Caco-2 (cell line): ENCODE results near the gene PPL. TPM values are rescaled to one million over a fixed set of nuclear protein-coding genes. Genes with fewer than 3 reads are reported as not detected.
A peak's percentile ranks its signal among the peaks of the same experiment; 100 is the strongest.

Experiments used
- BruUV-seq: library from RNA; stranded (reverse); fragments of 400-500 nt; replicated peaks from 2 replicates; lab custom pipeline; 2021; lab: Mats Ljungman, UMichigan
- CTCF ChIA-PET: fragments of 300-600 bp; sonication (Branson Sonifier 250); formaldehyde crosslinking; loops from one replicate; lab custom pipeline; 2022; ENCODE audit warnings: antibody characterized with exemption; lab: Charles Lee
- POLR2A ChIA-PET: fragments of 300-600 bp; sonication (Branson Sonifier 250); formaldehyde crosslinking; loops from one replicate; lab custom pipeline; 2022; ENCODE audit warnings: antibody characterized with exemption; lab: Charles Lee
- DNase-seq, 2 experiments: peaks; one replicate each; pipeline versions ENCODE4 v3.0.0 to v3.0.0-alpha.2; 2020 to 2022
- H3K27me3 ChIP-seq: replicated peaks from 2 replicates; pipeline ENCODE4 v1.6.0; 2011; ENCODE audit warnings: low read length; ENCODE audit not compliant: control insufficient read depth, insufficient read depth
- H3K36me3 ChIP-seq: 2 replicates; pipeline ENCODE4 v1.5.1; 2011; ENCODE audit warnings: low read length; ENCODE audit not compliant: control insufficient read depth, insufficient read depth
- H3K4me1 ChIP-seq: fragments of 250-450 bp; sonication (Bioruptor Pico); 2 replicates; pipeline ENCODE4 v1.5.1; 2020; ENCODE audit warnings: mild to moderate bottlenecking
- H3K4me3 ChIP-seq: 2 replicates; pipeline ENCODE4 v1.5.1; 2011; ENCODE audit warnings: low read depth, mild to moderate bottlenecking, control low read depth, low read length
- H3K9me3 ChIP-seq: fragments of 250-450 bp; sonication (Bioruptor Pico); 2 replicates; pipeline ENCODE4 v1.5.1; 2020; ENCODE audit warnings: mild to moderate bottlenecking, moderate library complexity
- H3K27ac Mint-ChIP-seq: one replicate; pipeline ENCODE4 v1.8.0; 2022; ENCODE audit warnings: mixed read lengths; ENCODE audit not compliant: unreplicated experiment
- H3K27me3 Mint-ChIP-seq: one replicate; pipeline ENCODE4 v1.8.0; 2022; ENCODE audit warnings: mixed read lengths; ENCODE audit not compliant: insufficient read depth, unreplicated experiment
- H3K36me3 Mint-ChIP-seq: one replicate; pipeline ENCODE4 v1.8.0; 2022; ENCODE audit warnings: mild to moderate bottlenecking, mixed read lengths; ENCODE audit not compliant: insufficient read depth, unreplicated experiment
- H3K4me1 Mint-ChIP-seq: one replicate; pipeline ENCODE4 v1.8.0; 2022; ENCODE audit warnings: low read depth, mixed read lengths; ENCODE audit not compliant: unreplicated experiment
- H3K4me3 Mint-ChIP-seq: one replicate; pipeline ENCODE4 v1.8.0; 2022; ENCODE audit warnings: mild to moderate bottlenecking, moderate library complexity, mixed read lengths; ENCODE audit not compliant: unreplicated experiment
- H3K9me3 Mint-ChIP-seq: one replicate; pipeline ENCODE4 v1.8.0; 2022; ENCODE audit warnings: mixed read lengths; ENCODE audit not compliant: unreplicated experiment
- CTCF ChIP-seq, 2 experiments: fragments of 200-600 bp in 1 of 2; IDR thresholded peaks; 1 replicate in 1 of 2; 2 replicates in 1 of 2; pipeline versions ENCODE4 v1.5.1 to v1.8.0; 2011 to 2022; ENCODE audit warnings: antibody characterized with exemption in 1 of 2, control low read depth in 1 of 2, inconsistent platforms in 1 of 2, low read depth in 1 of 2, low read length in 1 of 2, mild to moderate bottlenecking in 1 of 2, moderate library complexity in 1 of 2; ENCODE audit not compliant: insufficient read depth in 1 of 2, severe bottlenecking in 1 of 2, unreplicated experiment in 1 of 2
- intact Hi-C: fragments of 100-400 bp; cut with micrococcal nuclease; formaldehyde crosslinking; loops from one replicate; pipeline ENCODE4 v1.10.0; 2022; ENCODE audit not compliant: unreplicated experiment
- total RNA-seq: library from RNA; stranded (reverse); gene quantifications from 2 replicates; pipeline ENCODE4 v1.2.3, GENCODE V29; 2022

The PPL gene
- total RNA-seq, 1 experiment from 2014 or later, result 68.1 TPM

GRCh38 chr16:4911970-4912386 lies 25.0 kb downstream of the PPL start:
- ChIA-PET CTCF (no interaction called here), POLR2A (interaction anchor here (0.5 to 0.8 kb wide), 2 partner anchors 24 to 43 kb away, joined by 3 to 5 read pairs; no protein-coding TSS in a partner anchor)
- peaks cover 19% of the 10 kb centered on the region; the same call in 1 of the 2 replicates for H3K4me1 ChIP-seq
- H3K27me3 ChIP-seq, result no peaks in the 10 kb centered on the region
- BruUV-seq, result no TSS peak
- no peaks in the 10 kb centered on the region for H3K9me3 ChIP-seq
- Mint-ChIP-seq H3K27ac (peak overlapping the region; percentile 70), H3K4me1 (peaks cover 14% of the 10 kb centered on the region), H3K27me3 (no peaks in the 10 kb centered on the region), H3K4me3 (no peak overlapping the region), H3K36me3 (peaks cover 34% of the 10 kb centered on the region), H3K9me3 (no peaks in the 10 kb centered on the region)
- H3K4me3 ChIP-seq, result no peak overlapping the region
- intact Hi-C loops, result no loop called here
- no peak for TF ChIP-seq CTCF (IDR thresholded peaks at IDR 0.05; ENCODE audit: insufficient read depth in 1 of 2, low read depth in 1 of 2, low read length in 1 of 2, severe bottlenecking in 1 of 2, unreplicated experiment in 1 of 2)
- H3K36me3 ChIP-seq, result no peaks in the 10 kb centered on the region
- DNase-seq, result peak in 1 of 2 experiments; percentile 40

- Histone ChIP-seq H3K36me3 (no peaks in the 10 kb centered on the region), H3K9me3 (no peaks in the 10 kb centered on the region), H3K27me3 (no peaks in the 10 kb centered on the region), H3K4me3 (no peak overlapping the region), H3K4me1 (peaks cover 16% of the 10 kb centered on the region; the same call in 1 of the 2 replicates)
- Mint-ChIP-seq H3K4me3 (no peak overlapping the region), H3K9me3 (no peaks in the 10 kb centered on the region), H3K36me3 (peaks cover 33% of the 10 kb centered on the region), H3K4me1 (peaks cover 14% of the 10 kb centered on the region), H3K27ac (no peak overlapping the region), H3K27me3 (no peaks in the 10 kb centered on the region)
- ChIA-PET CTCF (no interaction called here), POLR2A (interaction anchor here (0.9 kb wide), 1 partner anchor 77 kb away, joined by 3 read pairs; no protein-coding TSS in a partner anchor)
- DNase-seq, result no peak
- intact Hi-C loops, result no loop called here
- no TSS peak for BruUV-seq
- no peak for TF ChIP-seq CTCF (IDR thresholded peaks at IDR 0.05; ENCODE audit: insufficient read depth in 1 of 2, low read depth in 1 of 2, low read length in 1 of 2, severe bottlenecking in 1 of 2, unreplicated experiment in 1 of 2)
Observed at GRCh38 chr16:4910828-4911227, 26.1 kb downstream of the PPL start.

DNA sequence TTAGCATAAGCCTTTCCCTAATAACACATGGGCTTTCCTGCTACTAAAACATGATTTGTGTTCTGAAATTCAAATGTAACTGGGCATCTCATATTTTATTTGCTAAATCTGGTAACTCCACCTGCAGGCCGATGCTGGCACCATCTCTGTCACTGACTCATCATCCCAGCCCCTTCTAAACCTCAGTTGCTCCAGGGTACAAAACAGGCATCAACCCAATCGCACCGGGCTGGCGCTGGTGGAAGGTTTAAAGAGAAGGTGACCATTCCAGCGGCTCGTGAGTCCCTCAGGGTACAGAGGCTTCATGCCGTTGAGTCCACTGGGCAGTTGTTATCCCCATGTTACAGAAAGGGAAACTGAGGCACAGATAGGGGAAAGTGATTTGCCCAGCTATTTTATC lies 27.1 kb downstream of the PPL start:
- no peak overlapping the region for H3K4me3 ChIP-seq
- H3K9me3 ChIP-seq, result no peaks in the 10 kb centered on the region
- H3K27me3 ChIP-seq, result no peaks in the 10 kb centered on the region
- ChIA-PET CTCF (no interaction called here), POLR2A (no interaction called here)
- Mint-ChIP-seq H3K27ac (no peak overlapping the region), H3K9me3 (no peaks in the 10 kb centered on the region), H3K36me3 (peaks cover 37% of the 10 kb centered on the region), H3K4me1 (peaks cover 14% of the 10 kb centered on the region), H3K4me3 (no peak overlapping the region), H3K27me3 (no peaks in the 10 kb centered on the region)
- H3K36me3 ChIP-seq, result no peaks in the 10 kb centered on the region
- no peak for DNase-seq
- BruUV-seq, result no TSS peak
- intact Hi-C loops, result no loop called here
- peaks cover 16% of the 10 kb centered on the region; the same call in 1 of the 2 replicates for H3K4me1 ChIP-seq
- no peak for TF ChIP-seq CTCF (IDR thresholded peaks at IDR 0.05; ENCODE audit: insufficient read depth in 1 of 2, low read depth in 1 of 2, low read length in 1 of 2, severe bottlenecking in 1 of 2, unreplicated experiment in 1 of 2)
